Esophagus squamous epithelium (tissue), 4 donors: ENCODE results near the gene MDM1.

Source experiments
- POLR2A ChIP-seq, 4 donors: fragments of 450-650 bp; IDR thresholded peaks; one replicate each; pipeline ENCODE4 v1.6.1; 2017; ENCODE audit warnings: antibody characterized with exemption in 4 of 4, mild to moderate bottlenecking in 4 of 4, moderate library complexity in 3 of 4
- TF ChIP-seq, protein P1 (sequence below), 6 experiments: fragments of 450-650 bp in 4 of 6; fragments of 200-600 bp in 2 of 6; sonication (generic) in 2 of 6; IDR thresholded peaks; one replicate each; pipeline ENCODE4 v1.5.1; 2016 to 2019; ENCODE audit warnings: antibody characterized with exemption in 6 of 6, mild to moderate bottlenecking in 4 of 6, moderate library complexity in 4 of 6

DNA sequence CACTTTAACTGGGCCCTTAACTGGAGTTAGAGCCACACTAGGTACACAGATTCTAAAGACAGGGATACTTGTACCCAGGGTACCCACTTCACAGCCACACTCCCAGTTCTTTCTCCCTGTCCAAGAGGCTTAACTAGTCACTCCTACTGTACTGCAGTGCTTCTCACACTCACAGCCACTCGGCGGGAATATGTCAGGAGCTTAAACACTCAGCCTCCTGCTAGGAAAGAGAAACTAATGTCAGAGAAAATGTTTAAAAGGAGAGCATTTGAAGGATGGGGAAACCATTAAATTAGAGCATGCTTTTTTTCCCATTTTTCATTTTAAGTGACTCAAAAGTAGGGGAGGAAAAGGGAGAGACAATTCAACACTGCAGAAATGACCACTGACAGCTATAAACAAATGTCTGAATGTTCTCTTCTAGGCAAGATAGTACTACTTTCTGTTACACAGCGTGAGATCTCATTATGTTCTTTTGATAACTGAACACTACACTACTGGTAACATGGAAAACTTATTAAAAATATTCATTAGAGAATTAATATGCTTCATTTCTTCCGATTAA is 22.9 kb upstream of the MDM1 start:
- TF ChIP-seq POLR2A (IDR thresholded peaks at IDR 0.05), result no peak
- TF ChIP-seq, protein P1, sequence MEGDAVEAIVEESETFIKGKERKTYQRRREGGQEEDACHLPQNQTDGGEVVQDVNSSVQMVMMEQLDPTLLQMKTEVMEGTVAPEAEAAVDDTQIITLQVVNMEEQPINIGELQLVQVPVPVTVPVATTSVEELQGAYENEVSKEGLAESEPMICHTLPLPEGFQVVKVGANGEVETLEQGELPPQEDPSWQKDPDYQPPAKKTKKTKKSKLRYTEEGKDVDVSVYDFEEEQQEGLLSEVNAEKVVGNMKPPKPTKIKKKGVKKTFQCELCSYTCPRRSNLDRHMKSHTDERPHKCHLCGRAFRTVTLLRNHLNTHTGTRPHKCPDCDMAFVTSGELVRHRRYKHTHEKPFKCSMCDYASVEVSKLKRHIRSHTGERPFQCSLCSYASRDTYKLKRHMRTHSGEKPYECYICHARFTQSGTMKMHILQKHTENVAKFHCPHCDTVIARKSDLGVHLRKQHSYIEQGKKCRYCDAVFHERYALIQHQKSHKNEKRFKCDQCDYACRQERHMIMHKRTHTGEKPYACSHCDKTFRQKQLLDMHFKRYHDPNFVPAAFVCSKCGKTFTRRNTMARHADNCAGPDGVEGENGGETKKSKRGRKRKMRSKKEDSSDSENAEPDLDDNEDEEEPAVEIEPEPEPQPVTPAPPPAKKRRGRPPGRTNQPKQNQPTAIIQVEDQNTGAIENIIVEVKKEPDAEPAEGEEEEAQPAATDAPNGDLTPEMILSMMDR (IDR thresholded peaks at IDR 0.05), result no peak
